Neural cell (in vitro differentiated cells): ENCODE data around the gene NAE1. TPM values are rescaled to one million over a fixed set of nuclear protein-coding genes. Genes with fewer than 3 reads are reported as not detected.

Experiments used
- H2AFZ ChIP-seq: fragments of 200-600, 300-800 bp; sonication (generic), shearing (Covaris generic); 2 replicates; pipeline ENCODE4 v1.6.0; 2014; ENCODE audit warnings: low read depth, mild to moderate bottlenecking, antibody characterized with exemption, low read length, moderate library complexity
- H3F3A ChIP-seq: fragments of 200-600 bp; shearing (Covaris generic); 2 replicates; pipeline ENCODE4 v1.6.1; 2016; ENCODE audit warnings: mild to moderate bottlenecking, moderate library complexity, mixed read lengths, antibody characterized with exemption, low read length; ENCODE audit not compliant: insufficient read depth, poor library complexity, severe bottlenecking
- H3K27ac ChIP-seq: fragments of 200-600, 300-800 bp; sonication (generic), shearing (Covaris generic); 2 replicates; pipeline ENCODE4 v1.5.1; 2014; ENCODE audit warnings: mild to moderate bottlenecking, low read length, moderate library complexity
- H3K27me3 ChIP-seq: fragments of 300-800, 200-600 bp; sonication (generic), shearing (Covaris generic); 2 replicates; pipeline ENCODE4 v1.6.0; 2014; ENCODE audit warnings: mild to moderate bottlenecking, low read depth, low read length, moderate library complexity; ENCODE audit not compliant: insufficient read depth
- H3K36me3 ChIP-seq: fragments of 300-800, 200-600 bp; sonication (generic), shearing (Covaris generic); 2 replicates; pipeline ENCODE4 v1.5.1; 2014; ENCODE audit warnings: mild to moderate bottlenecking, antibody characterized with exemption, low read length, moderate library complexity; ENCODE audit not compliant: insufficient read depth
- H3K4me2 ChIP-seq: fragments of 300-800, 200-600 bp; sonication (generic), shearing (Covaris generic); 2 replicates; pipeline ENCODE4 v1.6.0; 2014; ENCODE audit warnings: mild to moderate bottlenecking, low read length
- H3K4me3 ChIP-seq: fragments of 300-800, 200-600 bp; sonication (generic), shearing (Covaris generic); 2 replicates; pipeline ENCODE4 v1.5.1; 2014; ENCODE audit warnings: mild to moderate bottlenecking, low read length, moderate library complexity
- H3K79me2 ChIP-seq: fragments of 200-600 bp; shearing (Covaris generic); replicated peaks from 2 replicates; pipeline ENCODE4 v1.6.0; 2014; ENCODE audit warnings: mild to moderate bottlenecking, low read length, moderate library complexity; ENCODE audit not compliant: insufficient read depth
- H3K9ac ChIP-seq: fragments of 300-800, 200-600 bp; sonication (generic), shearing (Covaris generic); 2 replicates; pipeline ENCODE4 v1.6.1; 2016; ENCODE audit warnings: mild to moderate bottlenecking, low read length, mixed read lengths
- H3K9me2 ChIP-seq: fragments of 200-600 bp; shearing (Covaris generic); 2 replicates; pipeline ENCODE4 v1.6.1; 2016; ENCODE audit warnings: mild to moderate bottlenecking, low read length, mixed read lengths; ENCODE audit not compliant: insufficient read depth
- H3K9me3 ChIP-seq: fragments of 200-600, 300-800 bp; sonication (generic), shearing (Covaris generic); 2 replicates; pipeline ENCODE4 v1.6.1; 2016; ENCODE audit warnings: mild to moderate bottlenecking, mixed run types, low read length, moderate library complexity, mixed read lengths
- H4K20me1 ChIP-seq: fragments of 200-600 bp; shearing (Covaris generic); 2 replicates; pipeline ENCODE4 v1.6.1; 2016; ENCODE audit warnings: mild to moderate bottlenecking, mixed run types; ENCODE audit not compliant: insufficient read depth
- EP300 ChIP-seq: fragments of 450-650 bp; conservative IDR thresholded peaks from 2 replicates; pipeline ENCODE4 v1.6.1; 2014; ENCODE audit warnings: antibody characterized with exemption, mild to moderate bottlenecking, moderate library complexity; ENCODE audit not compliant: poor library complexity, severe bottlenecking
- EZH2 ChIP-seq: fragments of 200-600, 300-800 bp; shearing (Covaris generic), sonication (generic); IDR thresholded peaks from 2 replicates; pipeline ENCODE4 v1.6.1; 2014; ENCODE audit warnings: antibody characterized with exemption, low read length, borderline replicate concordance, mild to moderate bottlenecking; ENCODE audit not compliant: insufficient read depth, poor library complexity, severe bottlenecking
- MXI1 ChIP-seq: fragments of 450-650 bp; conservative IDR thresholded peaks from 2 replicates; pipeline ENCODE4 v1.6.1; 2014; ENCODE audit warnings: antibody characterized with exemption, mild to moderate bottlenecking; ENCODE audit not compliant: poor library complexity, severe bottlenecking
- POLR2AphosphoS5 ChIP-seq: IDR thresholded peaks from 2 replicates; pipeline ENCODE4 v1.6.1; 2012
- RAD21 ChIP-seq: fragments of 450-650 bp; conservative IDR thresholded peaks from 2 replicates; pipeline ENCODE4 v1.6.1; 2014; ENCODE audit warnings: antibody characterized with exemption, mild to moderate bottlenecking, moderate library complexity
- REST ChIP-seq: IDR thresholded peaks from 2 replicates; pipeline ENCODE4 v1.6.1; 2012; ENCODE audit warnings: borderline replicate concordance
- SMC3 ChIP-seq: fragments of 450-650 bp; conservative IDR thresholded peaks from 2 replicates; pipeline ENCODE4 v1.6.1; 2014; ENCODE audit warnings: antibody characterized with exemption, mild to moderate bottlenecking, moderate library complexity; ENCODE audit not compliant: poor library complexity
- TAF1 ChIP-seq: IDR thresholded peaks from 2 replicates; pipeline ENCODE4 v1.6.1; 2012; ENCODE audit warnings: low read depth
- polyA plus RNA-seq: library from polyadenylated mRNA; depleted of rRNA; stranded (reverse); fragments of >200 nt; gene quantifications from 2 replicates; pipeline ENCODE4 v1.2.3, GENCODE V29; 2014
- TF ChIP-seq, protein P1 (sequence below): fragments of 450-650 bp; IDR thresholded peaks from 2 replicates; pipeline ENCODE4 v1.5.1; 2014; ENCODE audit warnings: antibody characterized with exemption, mild to moderate bottlenecking, moderate library complexity; ENCODE audit not compliant: poor library complexity, severe bottlenecking

NAE1 gene
- polyA plus RNA-seq, 1 donor from 2014 or later, result 227 TPM

GRCh38 chr16:66844009-66844341, 13.2 kb upstream of the NAE1 start:
- H4K20me1 ChIP-seq, result no peaks in the 10 kb centered on the region
- no peaks in the 10 kb centered on the region for H3K36me3 ChIP-seq
- no peaks in the 10 kb centered on the region for H3F3A ChIP-seq
- no peak overlapping the region for H3K9ac ChIP-seq
- no peak overlapping the region for H2AFZ ChIP-seq
- no peak overlapping the region for H3K4me2 ChIP-seq
- no peak overlapping the region for H3K27ac ChIP-seq
- no peaks in the 10 kb centered on the region for H3K9me3 ChIP-seq
- peaks cover 47% of the 10 kb centered on the region for H3K27me3 ChIP-seq
- no peak for TF ChIP-seq EZH2
- TF ChIP-seq POLR2AphosphoS5, result no peak
- no peak for TF ChIP-seq REST
- no peak for TF ChIP-seq MXI1
- TF ChIP-seq SMC3, result no peak
- TF ChIP-seq TAF1, result no peak
- no peak for TF ChIP-seq RAD21
- H3K79me2 ChIP-seq, result no peaks in the 10 kb centered on the region
- peak overlapping the region; percentile 69 for H3K4me3 ChIP-seq
- no peaks in the 10 kb centered on the region for H3K9me2 ChIP-seq

DNA sequence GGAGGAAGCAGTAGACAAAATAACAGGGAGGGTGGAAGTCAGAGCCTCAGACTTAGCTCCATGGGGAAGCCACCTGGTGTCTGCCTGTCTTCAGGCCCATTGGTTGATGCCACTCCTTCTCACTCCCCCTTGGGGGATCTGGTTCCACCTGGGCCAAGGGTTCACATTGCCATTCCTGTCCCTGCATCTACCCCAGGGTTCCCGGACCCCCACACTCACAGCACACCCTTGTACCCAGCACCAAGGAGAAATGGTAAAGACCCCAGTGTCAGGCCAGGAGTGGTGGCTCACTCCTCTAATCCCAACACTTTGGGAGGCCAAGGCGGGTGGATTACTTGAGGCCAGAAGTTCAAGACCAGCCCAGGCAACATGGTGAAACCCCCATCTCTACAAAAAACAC, 12.4 kb upstream of the NAE1 start:
- Histone ChIP-seq H3K27me3 (peaks cover 47% of the 10 kb centered on the region), H3F3A (no peaks in the 10 kb centered on the region), H3K9me3 (no peaks in the 10 kb centered on the region), H3K9me2 (no peaks in the 10 kb centered on the region), H3K27ac (no peak overlapping the region), H4K20me1 (no peaks in the 10 kb centered on the region), H3K79me2 (no peaks in the 10 kb centered on the region), H3K4me3 (no peak overlapping the region), H3K9ac (no peak overlapping the region), H3K4me2 (no peak overlapping the region), H2AFZ (no peak overlapping the region), H3K36me3 (no peaks in the 10 kb centered on the region)
- TF ChIP-seq REST (no peak), EZH2 (no peak), SMC3 (no peak), POLR2AphosphoS5 (no peak), RAD21 (no peak), TAF1 (no peak), EP300 (no peak), MXI1 (no peak)
- TF ChIP-seq, protein P1, sequence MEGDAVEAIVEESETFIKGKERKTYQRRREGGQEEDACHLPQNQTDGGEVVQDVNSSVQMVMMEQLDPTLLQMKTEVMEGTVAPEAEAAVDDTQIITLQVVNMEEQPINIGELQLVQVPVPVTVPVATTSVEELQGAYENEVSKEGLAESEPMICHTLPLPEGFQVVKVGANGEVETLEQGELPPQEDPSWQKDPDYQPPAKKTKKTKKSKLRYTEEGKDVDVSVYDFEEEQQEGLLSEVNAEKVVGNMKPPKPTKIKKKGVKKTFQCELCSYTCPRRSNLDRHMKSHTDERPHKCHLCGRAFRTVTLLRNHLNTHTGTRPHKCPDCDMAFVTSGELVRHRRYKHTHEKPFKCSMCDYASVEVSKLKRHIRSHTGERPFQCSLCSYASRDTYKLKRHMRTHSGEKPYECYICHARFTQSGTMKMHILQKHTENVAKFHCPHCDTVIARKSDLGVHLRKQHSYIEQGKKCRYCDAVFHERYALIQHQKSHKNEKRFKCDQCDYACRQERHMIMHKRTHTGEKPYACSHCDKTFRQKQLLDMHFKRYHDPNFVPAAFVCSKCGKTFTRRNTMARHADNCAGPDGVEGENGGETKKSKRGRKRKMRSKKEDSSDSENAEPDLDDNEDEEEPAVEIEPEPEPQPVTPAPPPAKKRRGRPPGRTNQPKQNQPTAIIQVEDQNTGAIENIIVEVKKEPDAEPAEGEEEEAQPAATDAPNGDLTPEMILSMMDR, result no peak
